OCI-LY1 (cell line): ENCODE results near the gene ENTPD6.

Experiments used
- EZH2 ChIP-seq: fragments of 200-600 bp; sonication (generic), shearing (Covaris generic); IDR thresholded peaks from 2 replicates; pipeline ENCODE4 v1.8.0; 2017; ENCODE audit warnings: borderline replicate concordance, mixed run types, mild to moderate bottlenecking, antibody characterized with exemption, low read length, moderate library complexity, mixed read lengths
- TF ChIP-seq, protein P1 (sequence below): fragments of 200-600 bp; sonication (generic), shearing (Covaris generic); IDR thresholded peaks from 2 replicates; pipeline ENCODE4 v1.5.1; 2017; ENCODE audit warnings: mild to moderate bottlenecking, antibody characterized with exemption, low read length, moderate library complexity, mixed read lengths

GRCh38 chr20:25215521-25215920 lies 20.0 kb downstream of the ENTPD6 start:
- TF ChIP-seq, protein P1, sequence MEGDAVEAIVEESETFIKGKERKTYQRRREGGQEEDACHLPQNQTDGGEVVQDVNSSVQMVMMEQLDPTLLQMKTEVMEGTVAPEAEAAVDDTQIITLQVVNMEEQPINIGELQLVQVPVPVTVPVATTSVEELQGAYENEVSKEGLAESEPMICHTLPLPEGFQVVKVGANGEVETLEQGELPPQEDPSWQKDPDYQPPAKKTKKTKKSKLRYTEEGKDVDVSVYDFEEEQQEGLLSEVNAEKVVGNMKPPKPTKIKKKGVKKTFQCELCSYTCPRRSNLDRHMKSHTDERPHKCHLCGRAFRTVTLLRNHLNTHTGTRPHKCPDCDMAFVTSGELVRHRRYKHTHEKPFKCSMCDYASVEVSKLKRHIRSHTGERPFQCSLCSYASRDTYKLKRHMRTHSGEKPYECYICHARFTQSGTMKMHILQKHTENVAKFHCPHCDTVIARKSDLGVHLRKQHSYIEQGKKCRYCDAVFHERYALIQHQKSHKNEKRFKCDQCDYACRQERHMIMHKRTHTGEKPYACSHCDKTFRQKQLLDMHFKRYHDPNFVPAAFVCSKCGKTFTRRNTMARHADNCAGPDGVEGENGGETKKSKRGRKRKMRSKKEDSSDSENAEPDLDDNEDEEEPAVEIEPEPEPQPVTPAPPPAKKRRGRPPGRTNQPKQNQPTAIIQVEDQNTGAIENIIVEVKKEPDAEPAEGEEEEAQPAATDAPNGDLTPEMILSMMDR = no peak
- TF ChIP-seq EZH2 = no peak
